Measurements from ENCODE around the gene CD300LD.

The CD300LD gene

DNA sequence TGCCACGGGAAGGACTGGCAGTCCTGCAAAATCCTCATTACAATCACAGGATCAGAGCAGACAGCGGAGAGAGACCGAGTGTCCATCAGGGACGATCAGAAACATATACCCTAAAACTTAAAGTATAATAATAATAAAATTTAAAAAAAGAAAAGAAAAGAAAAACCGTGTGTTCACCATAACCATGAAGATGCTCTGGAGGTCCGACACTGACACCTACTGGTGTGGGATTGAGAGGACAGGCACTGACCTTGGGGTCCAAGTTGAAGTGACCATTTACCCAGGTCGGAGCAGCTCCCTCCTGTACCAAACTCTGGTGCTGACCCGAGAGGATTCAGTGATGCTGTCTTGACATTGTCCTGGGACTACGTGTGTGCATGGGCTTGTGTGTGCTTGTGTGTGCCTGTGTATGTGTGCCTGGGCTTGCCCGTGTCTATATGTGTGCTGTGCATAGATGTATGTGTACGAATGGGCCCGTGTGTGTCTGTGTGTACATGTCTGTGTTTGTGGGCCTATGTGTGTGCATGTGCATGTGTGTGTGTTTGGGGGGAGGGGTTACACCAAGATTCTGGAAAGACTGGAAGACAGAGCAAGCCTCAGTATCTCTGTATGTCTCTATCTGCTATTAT is 10.0 kb upstream of the CD300LD start:
- DNase-seq (ENCODE audit: low read depth): no peak
- TF ChIP-seq, protein P1, sequence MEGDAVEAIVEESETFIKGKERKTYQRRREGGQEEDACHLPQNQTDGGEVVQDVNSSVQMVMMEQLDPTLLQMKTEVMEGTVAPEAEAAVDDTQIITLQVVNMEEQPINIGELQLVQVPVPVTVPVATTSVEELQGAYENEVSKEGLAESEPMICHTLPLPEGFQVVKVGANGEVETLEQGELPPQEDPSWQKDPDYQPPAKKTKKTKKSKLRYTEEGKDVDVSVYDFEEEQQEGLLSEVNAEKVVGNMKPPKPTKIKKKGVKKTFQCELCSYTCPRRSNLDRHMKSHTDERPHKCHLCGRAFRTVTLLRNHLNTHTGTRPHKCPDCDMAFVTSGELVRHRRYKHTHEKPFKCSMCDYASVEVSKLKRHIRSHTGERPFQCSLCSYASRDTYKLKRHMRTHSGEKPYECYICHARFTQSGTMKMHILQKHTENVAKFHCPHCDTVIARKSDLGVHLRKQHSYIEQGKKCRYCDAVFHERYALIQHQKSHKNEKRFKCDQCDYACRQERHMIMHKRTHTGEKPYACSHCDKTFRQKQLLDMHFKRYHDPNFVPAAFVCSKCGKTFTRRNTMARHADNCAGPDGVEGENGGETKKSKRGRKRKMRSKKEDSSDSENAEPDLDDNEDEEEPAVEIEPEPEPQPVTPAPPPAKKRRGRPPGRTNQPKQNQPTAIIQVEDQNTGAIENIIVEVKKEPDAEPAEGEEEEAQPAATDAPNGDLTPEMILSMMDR (IDR thresholded peaks at IDR 0.05; ENCODE audit: low read depth, low read length, missing control alignments): peak; percentile 68
- no peak overlapping the region for H3K4me3 ChIP-seq (ENCODE audit: low read depth, low read length)

DNA sequence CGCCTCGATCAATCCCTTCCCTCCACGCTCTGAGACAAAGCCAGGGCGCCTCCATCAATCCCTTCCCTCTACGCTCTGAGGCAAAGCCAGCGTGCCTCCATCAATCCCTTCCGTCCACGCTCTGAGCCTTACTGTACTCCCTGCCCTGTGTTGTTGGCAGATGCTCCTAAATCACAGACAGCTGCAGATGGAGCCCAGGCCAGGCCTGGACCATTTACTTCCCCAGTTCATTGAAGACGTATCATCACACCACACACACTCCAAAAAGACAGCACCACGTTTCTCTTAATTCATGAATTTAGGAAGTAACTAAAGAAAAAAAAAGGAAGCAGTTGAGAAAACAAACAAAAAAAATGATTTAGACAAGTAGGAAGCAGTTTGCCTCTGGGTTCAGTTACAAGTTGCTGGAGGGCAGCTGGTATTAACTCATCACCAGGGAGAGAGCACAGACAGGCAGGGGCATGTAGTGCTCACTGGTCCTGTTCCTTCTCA is 7.4 kb upstream of the CD300LD start:
- TF ChIP-seq, protein P1 (IDR thresholded peaks at IDR 0.05; ENCODE audit: low read depth, low read length, missing control alignments): no peak
- H3K4me3 ChIP-seq (ENCODE audit: low read depth, low read length): no peak overlapping the region
- no peak for DNase-seq (ENCODE audit: low read depth)

DNA sequence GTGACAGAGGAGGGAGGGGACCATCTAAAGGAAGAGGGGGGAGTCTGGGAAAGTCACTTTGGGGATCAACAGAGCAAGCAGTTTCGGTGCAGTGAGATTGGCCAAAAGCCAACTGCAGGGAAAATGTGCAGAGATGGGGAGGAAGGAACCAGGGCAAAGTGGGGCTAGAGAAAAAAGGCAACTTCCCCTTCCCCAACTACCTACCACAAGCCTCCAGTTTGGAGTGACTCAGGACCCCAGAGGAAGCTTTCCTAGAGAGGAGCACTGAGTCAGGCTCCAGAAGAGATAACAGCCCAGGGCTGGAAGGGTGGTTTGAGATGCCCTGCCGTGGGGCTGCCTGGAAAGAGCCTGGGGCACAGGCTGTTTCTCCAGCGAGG is 6.9 kb upstream of the CD300LD start:
- TF ChIP-seq, protein P1 (IDR thresholded peaks at IDR 0.05; ENCODE audit: low read depth, low read length, missing control alignments): no peak
- no peak for DNase-seq (ENCODE audit: low read depth)
- no peak overlapping the region for H3K4me3 ChIP-seq (ENCODE audit: low read depth, low read length)

DNA sequence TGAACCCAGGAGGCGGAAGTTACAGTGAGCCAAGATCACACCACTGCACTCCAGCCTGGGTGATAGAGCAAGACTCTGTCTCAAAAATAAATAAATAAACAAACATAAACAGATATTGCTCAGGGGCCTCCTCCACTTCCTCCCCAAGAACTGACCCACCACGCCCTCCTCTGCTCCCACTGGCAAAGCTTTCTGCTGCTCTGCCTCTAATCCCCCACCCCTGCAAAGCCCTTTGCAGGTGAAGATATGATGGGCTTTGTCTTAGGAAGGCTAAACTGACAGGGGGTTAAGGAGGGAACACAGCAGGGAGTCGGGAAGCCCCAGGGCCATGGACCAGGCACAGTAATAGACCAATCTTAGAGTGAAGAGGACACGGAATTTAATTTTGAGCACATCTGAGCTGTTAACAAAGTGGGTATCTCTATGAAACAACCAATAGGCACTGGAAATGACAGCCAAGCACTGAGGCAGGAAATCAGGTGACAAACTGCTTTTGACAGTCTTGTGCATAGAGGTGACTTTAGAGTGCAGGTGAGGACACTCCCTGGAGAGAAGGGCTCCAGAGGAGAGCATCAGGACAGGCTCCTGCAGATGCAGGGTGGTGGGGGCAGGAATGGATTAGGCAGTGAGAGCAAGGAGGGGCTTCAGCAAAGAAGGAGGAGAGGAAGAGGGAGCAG is 6.4 kb upstream of the CD300LD start:
- DNase-seq (ENCODE audit: low read depth): no peak
- TF ChIP-seq, protein P1 (IDR thresholded peaks at IDR 0.05; ENCODE audit: low read depth, low read length, missing control alignments): no peak
- no peak overlapping the region for H3K4me3 ChIP-seq (ENCODE audit: low read depth, low read length)

DNA sequence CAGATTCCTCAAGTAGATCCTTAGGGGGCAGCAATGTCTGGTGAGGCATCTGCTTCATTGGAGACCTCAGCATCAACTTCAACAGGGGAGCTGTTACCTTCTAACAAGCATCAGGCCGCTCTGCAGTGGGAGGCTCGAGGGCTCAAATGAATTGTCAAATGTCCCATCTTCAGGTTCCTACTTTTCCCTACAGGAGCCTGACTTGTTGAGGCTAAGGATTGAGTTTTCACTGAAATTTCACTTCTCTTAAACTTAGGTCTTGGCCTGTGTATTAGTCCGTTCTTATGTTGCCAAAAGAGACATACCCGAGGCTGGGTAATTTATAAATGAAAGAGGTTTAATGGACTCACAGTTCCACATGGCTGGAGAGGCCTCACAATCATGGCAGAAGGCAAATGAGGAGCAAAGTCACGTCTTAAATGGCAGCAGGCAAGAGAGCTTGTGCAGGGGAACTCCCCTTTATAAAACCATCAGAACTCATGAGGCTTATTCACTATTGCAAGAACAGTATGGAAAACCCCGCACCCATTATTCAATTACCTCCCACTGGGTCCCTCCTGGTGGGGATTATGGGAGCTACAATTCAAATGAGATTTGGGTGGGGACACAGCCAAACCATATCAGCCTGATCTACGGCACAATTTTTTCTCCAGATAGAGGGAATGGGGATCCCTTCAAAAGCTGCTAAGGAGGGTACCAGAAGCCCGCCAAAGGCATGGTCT is 5.1 kb upstream of the CD300LD start:
- DNase-seq (ENCODE audit: low read depth): no peak
- TF ChIP-seq, protein P1 (IDR thresholded peaks at IDR 0.05; ENCODE audit: low read depth, low read length, missing control alignments): no peak
- H3K4me3 ChIP-seq (ENCODE audit: low read depth, low read length): no peak overlapping the region

DNA sequence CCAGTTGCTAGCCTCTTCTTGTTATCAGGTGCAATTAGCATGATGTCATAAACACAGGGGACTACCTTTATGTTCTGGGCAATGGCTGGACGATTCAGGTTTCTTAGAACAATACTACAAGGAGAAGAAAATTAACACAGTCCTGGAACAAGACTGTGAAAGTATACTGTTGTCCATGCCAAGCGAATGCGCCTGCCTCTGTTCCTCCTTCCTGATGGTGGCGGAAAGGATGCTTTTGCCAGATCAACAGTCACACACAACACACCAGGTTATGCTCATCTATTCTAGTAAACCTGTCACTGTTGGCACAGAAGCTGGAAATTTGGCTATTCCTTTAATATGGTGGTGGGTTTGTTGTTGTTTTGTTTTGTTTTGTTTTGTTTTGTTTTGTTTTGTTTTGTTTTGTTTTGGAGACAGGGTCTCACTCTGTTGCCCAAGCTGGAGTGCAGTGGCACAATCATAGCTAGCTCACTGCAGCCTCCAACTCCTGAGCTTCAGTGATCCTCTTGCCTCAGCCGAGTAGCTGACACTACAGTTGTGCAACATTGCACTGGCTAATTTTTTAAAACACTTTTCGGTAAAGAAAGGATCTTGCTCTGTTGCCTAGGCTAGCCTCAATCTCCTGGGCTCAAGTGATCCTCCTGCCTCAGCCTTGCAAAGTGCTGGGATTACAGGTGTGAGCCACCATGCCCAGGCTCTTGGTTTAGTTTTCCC is 3.1 kb upstream of the CD300LD start:
- DNase-seq (ENCODE audit: low read depth): no peak
- TF ChIP-seq, protein P1 (IDR thresholded peaks at IDR 0.05; ENCODE audit: low read depth, low read length, missing control alignments): no peak

More for the DNA sequence above, 3.1 kb upstream of the CD300LD start:
- H3K4me3 ChIP-seq (ENCODE audit: low read depth, low read length): no peak overlapping the region
